HG03135 (cell line): ENCODE results near the gene AGTRAP.

Experiments
- ATAC-seq: cut with Tn5 transposase; IDR thresholded peaks from one replicate; pipeline ENCODE4 v1.9.1; 2021; ENCODE audit warnings: mild to moderate bottlenecking, moderate library complexity; ENCODE audit not compliant: unreplicated experiment

Gene AGTRAP

DNA sequence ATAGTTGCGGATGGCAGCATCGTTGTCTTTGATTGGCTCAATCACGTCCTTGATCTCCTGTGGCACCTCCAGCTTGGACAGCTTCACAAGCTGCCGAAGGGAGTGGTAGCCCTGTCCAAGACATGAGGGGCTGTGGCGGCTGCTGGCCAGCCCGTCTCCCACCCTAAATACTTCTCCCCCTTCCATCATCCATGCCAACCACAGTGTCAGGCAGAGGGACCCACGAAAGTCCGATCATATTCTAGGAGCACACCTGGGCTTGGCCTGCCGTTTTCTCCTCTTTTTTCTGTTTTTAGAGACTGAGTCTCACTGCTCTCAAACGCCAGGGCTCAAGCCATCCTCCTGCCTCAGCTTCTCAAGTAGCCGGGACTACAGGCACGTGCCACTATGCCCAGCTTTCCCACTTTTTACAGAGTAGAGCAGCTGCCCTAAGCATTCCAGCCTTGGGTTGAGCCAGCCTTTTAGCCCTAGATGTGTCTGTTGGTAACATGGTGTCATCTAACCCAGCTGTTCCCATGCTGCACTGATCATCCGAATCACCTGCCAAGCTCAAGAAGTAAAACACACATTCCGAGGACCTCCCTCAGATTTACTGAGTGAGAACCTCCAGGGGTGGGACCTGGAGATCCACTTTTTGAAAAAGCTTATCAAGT lies 59.4 kb downstream of the AGTRAP start:
- ATAC-seq, result no peak

DNA sequence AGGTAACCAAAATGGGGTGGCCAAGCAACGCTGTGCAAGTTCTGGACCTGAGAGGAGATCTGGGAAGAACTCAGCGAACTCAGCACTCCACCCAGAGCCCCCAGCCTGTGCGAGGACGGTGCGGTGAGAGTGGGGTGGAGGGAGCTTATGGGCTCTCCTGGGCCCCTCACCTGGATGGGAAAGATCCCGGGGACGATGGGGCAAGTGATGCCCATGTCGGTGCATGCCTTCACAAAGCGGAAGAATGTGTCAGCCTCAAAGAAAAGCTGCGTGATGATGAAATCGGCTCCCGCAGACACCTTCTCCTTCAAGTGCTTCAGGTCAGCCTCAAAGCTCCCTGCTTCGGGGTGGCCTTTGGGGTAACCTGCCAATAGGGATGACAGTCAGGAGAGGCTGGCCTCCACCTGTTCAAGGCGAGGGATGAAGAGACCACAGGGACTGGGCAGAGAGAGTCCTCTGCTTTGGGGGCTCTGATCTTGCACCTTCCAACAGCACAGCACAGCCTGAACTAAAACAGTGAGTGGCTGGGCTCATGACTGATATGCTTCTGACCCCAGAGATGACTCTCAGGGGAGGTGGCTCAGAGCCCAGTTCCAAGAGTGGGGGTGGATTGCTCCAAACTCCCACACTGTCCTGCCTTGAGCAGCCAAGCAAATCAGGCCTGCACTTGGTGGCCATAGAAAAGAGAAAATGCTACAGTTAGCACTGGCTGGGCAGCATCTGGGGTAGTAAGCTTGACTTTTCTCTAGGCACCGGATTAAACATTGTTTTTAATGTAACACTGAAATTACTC lies 60.3 kb downstream of the AGTRAP start:
- no peak for ATAC-seq

DNA sequence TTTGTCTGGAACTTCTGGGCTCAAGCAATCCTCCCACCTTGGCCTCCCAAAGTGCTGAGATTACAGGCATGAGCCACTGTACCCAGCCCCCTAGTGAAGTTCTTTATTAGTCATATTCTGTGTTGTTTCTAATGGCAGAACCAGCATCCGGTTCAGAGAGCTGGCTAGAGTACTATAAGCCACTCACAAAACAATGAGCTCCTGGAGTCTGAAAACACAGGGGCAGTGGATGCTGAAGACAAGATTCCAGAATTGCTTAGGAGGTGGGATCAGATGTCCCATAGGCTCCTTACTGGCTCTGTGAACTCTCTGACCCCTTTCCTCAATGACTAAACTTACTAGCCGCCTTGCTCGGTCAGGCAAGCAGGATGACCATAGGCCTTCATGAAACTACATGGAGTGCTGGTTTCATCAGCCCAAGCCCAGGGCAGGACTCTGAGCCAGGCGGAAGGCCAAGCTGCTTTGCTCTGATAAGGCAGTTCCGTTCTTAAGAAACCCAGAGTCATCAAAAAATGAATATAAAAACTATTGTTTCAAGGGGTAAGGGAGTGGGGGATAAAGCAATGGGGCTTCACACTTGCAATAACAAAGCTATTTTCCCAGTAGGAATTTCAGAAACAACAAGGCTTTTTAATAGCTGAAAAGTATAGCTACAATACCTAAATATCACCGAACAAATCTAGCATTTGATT lies 61.7 kb downstream of the AGTRAP start:
- no peak for ATAC-seq

DNA sequence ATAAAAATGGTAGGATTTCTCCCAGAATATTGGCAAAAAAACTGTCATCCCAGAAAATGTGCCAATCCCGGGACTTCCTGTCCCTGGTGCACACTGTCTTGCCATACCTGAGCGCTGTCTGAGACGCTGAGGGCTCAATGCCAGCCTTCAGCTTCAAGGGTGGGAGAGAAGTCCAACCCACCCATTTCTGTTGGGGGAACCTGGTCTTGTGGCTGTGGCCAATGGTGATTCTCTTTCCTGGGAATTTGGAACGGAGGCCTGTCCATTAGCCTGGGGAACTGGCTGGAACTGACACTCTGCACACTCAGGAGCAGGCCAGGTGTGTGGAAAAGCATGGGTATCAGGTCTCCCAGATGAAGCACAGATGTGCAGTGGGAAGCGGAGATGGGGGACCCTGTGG lies 63.2 kb downstream of the AGTRAP start:
- no peak for ATAC-seq

DNA sequence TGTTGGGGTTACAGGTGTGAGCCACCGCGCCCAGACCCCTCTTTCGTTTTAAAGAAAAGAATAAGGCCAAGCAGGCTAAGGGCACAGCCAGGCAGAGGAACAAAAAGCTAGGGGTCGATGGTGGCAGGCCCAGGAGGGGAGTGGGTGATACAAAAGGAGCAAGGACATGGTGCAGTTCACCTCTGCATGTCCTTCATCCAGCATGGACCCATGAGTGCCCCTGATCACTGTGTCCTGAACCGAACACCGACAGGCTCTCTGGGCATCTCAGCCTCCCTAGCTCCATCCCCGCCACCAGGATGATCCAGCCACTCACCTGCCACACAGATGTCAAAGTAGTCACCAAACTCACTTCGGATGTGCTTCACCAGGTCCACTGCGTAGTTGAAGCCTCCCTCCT lies 64.0 kb downstream of the AGTRAP start:
- ATAC-seq, result no peak

DNA sequence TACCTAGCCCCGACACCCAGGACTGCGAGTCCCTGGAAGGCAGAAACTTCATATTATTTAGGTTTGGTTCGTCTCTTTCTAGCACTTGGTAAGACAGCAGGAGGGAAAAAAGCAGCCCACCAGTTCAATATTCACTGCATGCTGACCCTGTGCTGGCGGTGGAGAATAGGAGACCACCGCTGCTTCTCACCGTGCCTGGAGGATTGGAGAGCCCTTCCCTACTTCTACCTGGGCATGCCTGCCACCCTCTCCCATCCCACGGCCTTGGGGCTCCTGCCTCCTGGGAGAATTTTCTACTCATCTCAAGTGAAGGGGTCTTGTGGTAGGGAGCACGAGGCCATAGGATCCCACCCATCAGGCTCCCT lies 64.4 kb downstream of the AGTRAP start:
- no peak for ATAC-seq
